Measurements from ENCODE around the gene MLLT3. TPM values are rescaled to one million over a fixed set of nuclear protein-coding genes. Genes with fewer than 3 reads are reported as not detected.
A peak's percentile ranks its signal among the peaks of the same experiment; 100 is the strongest.

Gene MLLT3
- total RNA-seq, 1 donor from 2014 or later = 26.5 TPM

- H3K27me3 Mint-ChIP-seq = no peaks in the 10 kb centered on the region
- peaks cover 3% of the 10 kb centered on the region for H3K9me3 Mint-ChIP-seq
- no peak overlapping the region for H3K4me3 Mint-ChIP-seq
- intact Hi-C loops (cut with micrococcal nuclease) = no loop called here
- no peak overlapping the region for H3K27ac Mint-ChIP-seq
- H3K4me1 Mint-ChIP-seq = peaks cover 25% of the 10 kb centered on the region
- no peak for DNase-seq
- H3K36me3 Mint-ChIP-seq (ENCODE audit: low read depth) = peaks cover 36% of the 10 kb centered on the region
Observed at GRCh38 chr9:20407013-20407412, 215.3 kb downstream of the MLLT3 start.

- no peak for DNase-seq
- H3K4me1 Mint-ChIP-seq = peaks cover 28% of the 10 kb centered on the region
- H3K36me3 Mint-ChIP-seq (ENCODE audit: low read depth) = peaks cover 38% of the 10 kb centered on the region
- H3K4me3 Mint-ChIP-seq = no peak overlapping the region
- intact Hi-C loops (cut with micrococcal nuclease) = no loop called here
- H3K27me3 Mint-ChIP-seq = no peaks in the 10 kb centered on the region
- H3K9me3 Mint-ChIP-seq = peaks cover 3% of the 10 kb centered on the region
- no peak overlapping the region for H3K27ac Mint-ChIP-seq
Observed at GRCh38 chr9:20406344-20406743, 216.0 kb downstream of the MLLT3 start.

GRCh38 chr9:20405616-20406015 lies 216.7 kb downstream of the MLLT3 start:
- H3K9me3 Mint-ChIP-seq = peaks cover 7% of the 10 kb centered on the region
- H3K4me1 Mint-ChIP-seq = peaks cover 31% of the 10 kb centered on the region
- H3K4me3 Mint-ChIP-seq = no peak overlapping the region
- intact Hi-C loops (cut with micrococcal nuclease) = no loop called here
- DNase-seq = no peak
- H3K27ac Mint-ChIP-seq = no peak overlapping the region
- H3K27me3 Mint-ChIP-seq = no peaks in the 10 kb centered on the region
- H3K36me3 Mint-ChIP-seq (ENCODE audit: low read depth) = peaks cover 38% of the 10 kb centered on the region

GRCh38 chr9:20405078-20405477 lies 217.2 kb downstream of the MLLT3 start:
- intact Hi-C loops (cut with micrococcal nuclease) = no loop called here
- Mint-ChIP-seq H3K4me1 (peaks cover 28% of the 10 kb centered on the region), H3K4me3 (no peak overlapping the region), H3K27ac (no peak overlapping the region), H3K36me3 (ENCODE audit: low read depth) (peaks cover 36% of the 10 kb centered on the region), H3K27me3 (no peaks in the 10 kb centered on the region), H3K9me3 (peaks cover 7% of the 10 kb centered on the region)
- DNase-seq = no peak

GRCh38 chr9:20404192-20404813 lies 218.0 kb downstream of the MLLT3 start:
- no peak overlapping the region for H3K27ac Mint-ChIP-seq
- H3K36me3 Mint-ChIP-seq (ENCODE audit: low read depth) = peaks cover 42% of the 10 kb centered on the region
- H3K27me3 Mint-ChIP-seq = no peaks in the 10 kb centered on the region
- H3K4me3 Mint-ChIP-seq = no peak overlapping the region
- H3K9me3 Mint-ChIP-seq = peaks cover 7% of the 10 kb centered on the region
- peaks cover 32% of the 10 kb centered on the region for H3K4me1 Mint-ChIP-seq
- no peak for DNase-seq
- intact Hi-C loops (cut with micrococcal nuclease) = no loop called here

GRCh38 chr9:20403346-20403745 lies 219.0 kb downstream of the MLLT3 start:
- no peak overlapping the region for H3K27ac Mint-ChIP-seq
- peaks cover 36% of the 10 kb centered on the region for H3K36me3 Mint-ChIP-seq (ENCODE audit: low read depth)
- DNase-seq = no peak
- H3K4me1 Mint-ChIP-seq = peaks cover 29% of the 10 kb centered on the region
- peaks cover 7% of the 10 kb centered on the region for H3K9me3 Mint-ChIP-seq
- intact Hi-C loops (cut with micrococcal nuclease) = no loop called here
- no peaks in the 10 kb centered on the region for H3K27me3 Mint-ChIP-seq
- H3K4me3 Mint-ChIP-seq = no peak overlapping the region

- Mint-ChIP-seq H3K36me3 (ENCODE audit: low read depth) (peaks cover 36% of the 10 kb centered on the region), H3K27ac (no peak overlapping the region), H3K9me3 (peaks cover 7% of the 10 kb centered on the region), H3K4me1 (peaks cover 29% of the 10 kb centered on the region), H3K27me3 (no peaks in the 10 kb centered on the region), H3K4me3 (no peak overlapping the region)
- no peak for DNase-seq
- intact Hi-C loops (cut with micrococcal nuclease) = no loop called here
Observed at GRCh38 chr9:20402273-20402875, 219.9 kb downstream of the MLLT3 start.

GRCh38 chr9:20398536-20399338 lies 223.6 kb downstream of the MLLT3 start:
- Mint-ChIP-seq H3K27ac (peak overlapping the region; percentile 35), H3K4me1 (peaks cover 44% of the 10 kb centered on the region)

GRCh38 chr9:20397348-20397747 lies 225.0 kb downstream of the MLLT3 start:
- H3K4me1 Mint-ChIP-seq = peaks cover 40% of the 10 kb centered on the region
- H3K4me3 Mint-ChIP-seq = no peak overlapping the region
- H3K27ac Mint-ChIP-seq = no peak overlapping the region
- H3K9me3 Mint-ChIP-seq = peaks cover 8% of the 10 kb centered on the region
- DNase-seq = no peak
- intact Hi-C loops (cut with micrococcal nuclease) = no loop called here
- H3K27me3 Mint-ChIP-seq = no peaks in the 10 kb centered on the region
- peaks cover 34% of the 10 kb centered on the region for H3K36me3 Mint-ChIP-seq (ENCODE audit: low read depth)

More at GRCh38 chr9:20398536-20399338, 223.6 kb downstream of the MLLT3 start:
- intact Hi-C loops (cut with micrococcal nuclease) = no loop called here
- Mint-ChIP-seq H3K36me3 (ENCODE audit: low read depth) (peaks cover 37% of the 10 kb centered on the region), H3K9me3 (peaks cover 11% of the 10 kb centered on the region), H3K27me3 (no peaks in the 10 kb centered on the region), H3K4me3 (no peak overlapping the region)
- no peak for DNase-seq

GRCh38 chr9:20396509-20396908 lies 225.8 kb downstream of the MLLT3 start:
- H3K27me3 Mint-ChIP-seq = no peaks in the 10 kb centered on the region
- intact Hi-C loops (cut with micrococcal nuclease) = no loop called here

GRCh38 chr9:20395651-20396050 lies 226.6 kb downstream of the MLLT3 start:
- Mint-ChIP-seq H3K27ac (no peak overlapping the region), H3K36me3 (ENCODE audit: low read depth) (peaks cover 26% of the 10 kb centered on the region), H3K27me3 (no peaks in the 10 kb centered on the region), H3K4me3 (no peak overlapping the region), H3K9me3 (peaks cover 5% of the 10 kb centered on the region), H3K4me1 (peaks cover 33% of the 10 kb centered on the region)
- no peak for DNase-seq
- intact Hi-C loops (cut with micrococcal nuclease) = no loop called here

More at GRCh38 chr9:20396509-20396908, 225.8 kb downstream of the MLLT3 start:
- no peak overlapping the region for H3K27ac Mint-ChIP-seq
- peaks cover 8% of the 10 kb centered on the region for H3K9me3 Mint-ChIP-seq
- H3K4me1 Mint-ChIP-seq = peaks cover 35% of the 10 kb centered on the region
- peaks cover 29% of the 10 kb centered on the region for H3K36me3 Mint-ChIP-seq (ENCODE audit: low read depth)
- no peak for DNase-seq
- H3K4me3 Mint-ChIP-seq = no peak overlapping the region

- H3K27me3 Mint-ChIP-seq = no peaks in the 10 kb centered on the region
- no peak overlapping the region for H3K27ac Mint-ChIP-seq
- H3K9me3 Mint-ChIP-seq = peaks cover 6% of the 10 kb centered on the region
- DNase-seq = no peak
- H3K36me3 Mint-ChIP-seq (ENCODE audit: low read depth) = peaks cover 30% of the 10 kb centered on the region
- no peak overlapping the region for H3K4me3 Mint-ChIP-seq
- peaks cover 33% of the 10 kb centered on the region for H3K4me1 Mint-ChIP-seq
- intact Hi-C loops (cut with micrococcal nuclease) = no loop called here
Observed at GRCh38 chr9:20394969-20395368, 227.3 kb downstream of the MLLT3 start.

GRCh38 chr9:20391208-20391607 lies 231.1 kb downstream of the MLLT3 start:
- H3K4me1 Mint-ChIP-seq = peaks cover 14% of the 10 kb centered on the region

GRCh38 chr9:20390400-20390799 lies 231.9 kb downstream of the MLLT3 start:
- Mint-ChIP-seq H3K9me3 (peaks cover 7% of the 10 kb centered on the region), H3K4me1 (peaks cover 7% of the 10 kb centered on the region), H3K27me3 (no peaks in the 10 kb centered on the region), H3K27ac (no peak overlapping the region), H3K36me3 (ENCODE audit: low read depth) (peaks cover 29% of the 10 kb centered on the region), H3K4me3 (no peak overlapping the region)
- intact Hi-C loops (cut with micrococcal nuclease) = no loop called here
- no peak for DNase-seq

More at GRCh38 chr9:20391208-20391607, 231.1 kb downstream of the MLLT3 start:
- peaks cover 7% of the 10 kb centered on the region for H3K9me3 Mint-ChIP-seq
- no peak overlapping the region for H3K4me3 Mint-ChIP-seq
- H3K27ac Mint-ChIP-seq = no peak overlapping the region
- intact Hi-C loops (cut with micrococcal nuclease) = no loop called here
- no peaks in the 10 kb centered on the region for H3K27me3 Mint-ChIP-seq
- DNase-seq = no peak
- peaks cover 26% of the 10 kb centered on the region for H3K36me3 Mint-ChIP-seq (ENCODE audit: low read depth)

Measured in activated CD4-positive, alpha-beta T cell treated with anti-CD3 and anti-CD28 coated beads, Interleukin-2, amount 10 ng/mL, durations not matched to agents 24 days and 14 days (primary cell).